Osteoblast (primary cell): ENCODE data around the gene GARRE1. TPM values are rescaled to one million over a fixed set of nuclear protein-coding genes. Genes with fewer than 3 reads are reported as not detected.

ENCODE experiments used
- DNase-seq: peaks from one replicate; pipeline ENCODE4 v3.0.0; 2011; ENCODE audit warnings: low spot score, mixed read lengths; ENCODE audit not compliant: insufficient read length; ENCODE audit errors: missing footprints
- H2AFZ ChIP-seq: 2 replicates; pipeline ENCODE4 v1.6.0; 2011; ENCODE audit warnings: mild to moderate bottlenecking, low read length
- H3K27ac ChIP-seq: 2 replicates; pipeline ENCODE4 v1.5.1; 2011; ENCODE audit warnings: mild to moderate bottlenecking, low read depth, low read length, moderate library complexity
- H3K27me3 ChIP-seq: 2 replicates; pipeline ENCODE4 v1.6.0; 2012; ENCODE audit warnings: mild to moderate bottlenecking, control low read depth, inconsistent platforms, low read length, moderate library complexity; ENCODE audit not compliant: insufficient read depth
- H3K36me3 ChIP-seq: 2 replicates; pipeline ENCODE4 v1.5.1; 2011; ENCODE audit warnings: mild to moderate bottlenecking, low read length, control low read depth, moderate library complexity; ENCODE audit not compliant: insufficient read depth
- H3K4me1 ChIP-seq: 2 replicates; pipeline ENCODE4 v1.5.1; 2011; ENCODE audit warnings: mild to moderate bottlenecking, low read length, control low read depth, moderate library complexity; ENCODE audit not compliant: insufficient read depth
- H3K4me2 ChIP-seq: 2 replicates; pipeline ENCODE4 v1.6.0; 2011; ENCODE audit warnings: mild to moderate bottlenecking, low read length; ENCODE audit not compliant: insufficient read depth
- H3K4me3 ChIP-seq: fragments of 200-600 bp; sonication (generic); 3 replicates; pipeline ENCODE4 v1.5.1; 2012; ENCODE audit warnings: mild to moderate bottlenecking, low read length, inconsistent platforms; ENCODE audit not compliant: insufficient read depth
- H3K79me2 ChIP-seq: 2 replicates; pipeline ENCODE4 v1.6.0; 2012; ENCODE audit warnings: mild to moderate bottlenecking, low read length, control low read depth, inconsistent platforms; ENCODE audit not compliant: insufficient read depth
- H3K9me3 ChIP-seq: 2 replicates; pipeline ENCODE4 v1.5.1; 2011; ENCODE audit warnings: low read depth, low read length, control low read depth
- H4K20me1 ChIP-seq: 2 replicates; pipeline ENCODE4 v1.6.0; 2012; ENCODE audit warnings: mild to moderate bottlenecking, low read length, control low read depth; ENCODE audit not compliant: insufficient read depth
- total RNA-seq: library from RNA; depleted of rRNA; stranded (reverse); fragments of >200 nt; gene quantifications from 2 replicates; pipeline ENCODE4 v1.2.3, GENCODE V29; 2012
- TF ChIP-seq, protein P1 (sequence below): IDR thresholded peaks from 2 replicates; pipeline ENCODE4 v1.5.1; 2011; ENCODE audit warnings: mild to moderate bottlenecking, low read depth, low read length, moderate library complexity; ENCODE audit errors: extremely low read depth

GARRE1 gene
- total RNA-seq, 1 donor = 25.0 TPM

DNA sequence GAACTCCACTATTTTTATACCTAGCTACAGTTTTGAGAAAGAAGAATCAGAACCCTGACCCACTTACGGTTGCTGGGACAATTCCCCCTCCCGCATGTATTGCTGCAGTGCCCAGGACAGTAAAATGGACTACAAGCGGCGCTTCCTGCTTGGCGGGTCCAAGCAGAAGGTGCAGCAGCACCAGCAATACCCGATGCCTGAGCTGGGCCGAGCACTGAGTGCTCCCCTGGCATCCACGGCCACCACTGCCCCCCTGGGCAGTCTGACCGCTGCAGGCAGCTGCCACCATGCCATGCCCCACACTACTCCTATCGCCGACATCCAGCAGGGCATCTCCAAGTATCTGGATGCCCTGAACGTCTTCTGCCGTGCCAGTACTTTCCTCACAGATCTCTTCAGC is 46.0 kb downstream of the GARRE1 start:
- Histone ChIP-seq H3K36me3 (peaks cover 19% of the 10 kb centered on the region), H3K27me3 (no peaks in the 10 kb centered on the region), H3K4me3 (no peak overlapping the region), H3K4me2 (no peak overlapping the region), H3K27ac (no peak overlapping the region), H3K9me3 (no peaks in the 10 kb centered on the region), H2AFZ (no peak overlapping the region), H4K20me1 (no peaks in the 10 kb centered on the region), H3K4me1 (no peaks in the 10 kb centered on the region), H3K79me2 (peaks cover 23% of the 10 kb centered on the region)
- TF ChIP-seq, protein P1, sequence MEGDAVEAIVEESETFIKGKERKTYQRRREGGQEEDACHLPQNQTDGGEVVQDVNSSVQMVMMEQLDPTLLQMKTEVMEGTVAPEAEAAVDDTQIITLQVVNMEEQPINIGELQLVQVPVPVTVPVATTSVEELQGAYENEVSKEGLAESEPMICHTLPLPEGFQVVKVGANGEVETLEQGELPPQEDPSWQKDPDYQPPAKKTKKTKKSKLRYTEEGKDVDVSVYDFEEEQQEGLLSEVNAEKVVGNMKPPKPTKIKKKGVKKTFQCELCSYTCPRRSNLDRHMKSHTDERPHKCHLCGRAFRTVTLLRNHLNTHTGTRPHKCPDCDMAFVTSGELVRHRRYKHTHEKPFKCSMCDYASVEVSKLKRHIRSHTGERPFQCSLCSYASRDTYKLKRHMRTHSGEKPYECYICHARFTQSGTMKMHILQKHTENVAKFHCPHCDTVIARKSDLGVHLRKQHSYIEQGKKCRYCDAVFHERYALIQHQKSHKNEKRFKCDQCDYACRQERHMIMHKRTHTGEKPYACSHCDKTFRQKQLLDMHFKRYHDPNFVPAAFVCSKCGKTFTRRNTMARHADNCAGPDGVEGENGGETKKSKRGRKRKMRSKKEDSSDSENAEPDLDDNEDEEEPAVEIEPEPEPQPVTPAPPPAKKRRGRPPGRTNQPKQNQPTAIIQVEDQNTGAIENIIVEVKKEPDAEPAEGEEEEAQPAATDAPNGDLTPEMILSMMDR = no peak
- no peak for DNase-seq

DNA sequence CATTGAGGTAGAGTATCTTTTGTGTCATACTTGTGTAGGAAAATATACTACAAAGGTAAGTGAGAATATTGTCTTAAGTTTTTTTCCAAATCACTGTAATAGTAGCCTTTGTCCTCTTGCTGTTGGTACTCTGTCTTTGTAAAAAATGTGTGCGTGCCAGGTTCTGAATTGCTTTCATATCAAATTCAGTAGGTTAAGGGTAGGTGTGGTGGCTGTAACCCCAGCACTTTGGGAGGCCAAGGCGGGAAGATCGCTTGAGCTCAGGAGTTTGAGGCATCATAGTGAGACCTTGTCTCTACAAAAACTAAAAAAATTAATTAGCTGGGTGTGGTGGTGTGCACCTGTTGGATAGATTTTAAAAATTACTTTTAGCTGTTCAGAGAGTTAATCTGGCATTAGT is 46.6 kb downstream of the GARRE1 start:
- H4K20me1 ChIP-seq = no peaks in the 10 kb centered on the region
- H3K79me2 ChIP-seq = peaks cover 24% of the 10 kb centered on the region
- DNase-seq = no peak
- H3K4me2 ChIP-seq = no peak overlapping the region
- no peaks in the 10 kb centered on the region for H3K27me3 ChIP-seq
- H3K4me3 ChIP-seq = no peak overlapping the region
- H3K4me1 ChIP-seq = no peaks in the 10 kb centered on the region
- H2AFZ ChIP-seq = no peak overlapping the region
- TF ChIP-seq, protein P1 = no peak
- H3K27ac ChIP-seq = no peak overlapping the region
- H3K9me3 ChIP-seq = no peaks in the 10 kb centered on the region
- peaks cover 19% of the 10 kb centered on the region for H3K36me3 ChIP-seq

Other genes starting within 250 kb of the GARRE1 start
- gene LSM14A, start 82.0 kb upstream of the GARRE1 start, total RNA-seq = 77.8 and 85.8 TPM in 2 replicates
- 122 and 133 TPM in 2 replicates for gene GPI, start 110.6 kb downstream of the GARRE1 start, total RNA-seq
- gene PDCD2L, start 149.8 kb downstream of the GARRE1 start, total RNA-seq = 9.4 and 10.5 TPM in 2 replicates
- 112 and 121 TPM in 2 replicates for gene UBA2, start 173.8 kb downstream of the GARRE1 start, total RNA-seq
- gene WTIP, start 227.2 kb downstream of the GARRE1 start, total RNA-seq = 38.7 and 43.9 TPM in 2 replicates